HepG2 (cell line): ENCODE results near the gene HSCB. TPM values are rescaled to one million over a fixed set of nuclear protein-coding genes. Genes with fewer than 3 reads are reported as not detected.

ENCODE experiments used
- ARNT ChIP-seq: fragments of 450-650 bp; IDR thresholded peaks from 2 replicates; pipeline ENCODE4 v1.6.1; 2017
- ATAD3A ChIP-seq: sonication (generic); formaldehyde crosslinking; IDR thresholded peaks from 2 replicates; pipeline ENCODE4 v1.4.0; 2020; ENCODE audit warnings: missing genetic modification reagents
- ATF7-NPFF ChIP-seq: sonication (generic); formaldehyde crosslinking; IDR thresholded peaks from 2 replicates; pipeline ENCODE4 v1.8.1; 2023; ENCODE audit warnings: mild to moderate bottlenecking, low read depth, missing genetic modification reagents, moderate library complexity
- ETV5 ChIP-seq: IDR thresholded peaks from 2 replicates; pipeline ENCODE4 v1.6.1; 2018; ENCODE audit warnings: missing biosample characterization, missing genetic modification reagents, inconsistent platforms, borderline replicate concordance
- HOXA9 ChIP-seq: sonication (generic); formaldehyde crosslinking; IDR thresholded peaks from 2 replicates; pipeline ENCODE4 v1.8.1; 2022; ENCODE audit warnings: missing genetic modification reagents, mild to moderate bottlenecking, moderate library complexity, borderline replicate concordance
- HOXD1 ChIP-seq: sonication (generic); formaldehyde crosslinking; IDR thresholded peaks from 2 replicates; pipeline ENCODE4 v1.5.0; 2020; ENCODE audit warnings: missing genetic modification reagents
- MBD4 ChIP-seq: IDR thresholded peaks from 2 replicates; pipeline ENCODE4 v1.6.1; 2012; ENCODE audit warnings: low read length, inconsistent platforms, borderline replicate concordance
- MZF1 ChIP-seq: sonication (generic); formaldehyde crosslinking; IDR thresholded peaks from 2 replicates; pipeline ENCODE4 v1.8.1; 2023; ENCODE audit warnings: mild to moderate bottlenecking, missing genetic modification reagents, borderline replicate concordance
- NONO ChIP-seq, 2 experiments: fragments of 450-650 bp in 1 of 2; sonication (generic) in 1 of 2; formaldehyde crosslinking in 1 of 2; IDR thresholded peaks in 1 of 2; conservative IDR thresholded peaks in 1 of 2; 2 replicates each; pipeline versions ENCODE4 v1.6.1 to v1.8.0; 2017 to 2022; ENCODE audit warnings: mild to moderate bottlenecking in 1 of 2, missing genetic modification reagents in 1 of 2, moderate library complexity in 1 of 2
- PHF21A ChIP-seq: sonication (generic); formaldehyde crosslinking; IDR thresholded peaks from 2 replicates; pipeline ENCODE4 v1.5.0; 2020; ENCODE audit warnings: mild to moderate bottlenecking, missing genetic modification reagents
- SATB2 ChIP-seq: sonication (generic); formaldehyde crosslinking; IDR thresholded peaks from 2 replicates; pipeline ENCODE4 v1.5.0; 2020; ENCODE audit warnings: missing genetic modification reagents
- TAF1 ChIP-seq: sonication (generic); formaldehyde crosslinking; IDR thresholded peaks from 2 replicates; pipeline ENCODE4 v1.4.0; 2020; ENCODE audit warnings: missing genetic modification reagents
- ZNF12 ChIP-seq: sonication (generic); formaldehyde crosslinking; IDR thresholded peaks from 2 replicates; pipeline ENCODE4 v1.5.0; 2020; ENCODE audit warnings: missing genetic modification reagents
- ZNF260 ChIP-seq: sonication (generic); formaldehyde crosslinking; IDR thresholded peaks from 2 replicates; pipeline ENCODE4 v1.4.0; 2020; ENCODE audit warnings: missing genetic modification reagents, low read depth, mild to moderate bottlenecking, borderline replicate concordance
- ZNF790 ChIP-seq: sonication (generic); formaldehyde crosslinking; IDR thresholded peaks from 2 replicates; pipeline ENCODE4 v1.8.0; 2022; ENCODE audit warnings: missing genetic modification reagents, mild to moderate bottlenecking, borderline replicate concordance
- polyA plus RNA-seq, 8 experiments: library from polyadenylated mRNA; depleted of rRNA in 3 of 8; stranded (reverse) in 7 of 8; unstranded in 1 of 8; fragments of >200 nt; fragmentation: Illumina TruSeq in 4 of 8; extraction: Trizol in 4 of 8; gene quantifications; 2 replicates each; pipeline versions ENCODE4 v1.2.1 to v1.2.3, GENCODE V29; 2011 to 2016; ENCODE audit warnings: low read depth in 4 of 8, missing spikeins in 1 of 8, mixed read lengths in 1 of 8; ENCODE audit not compliant: insufficient read depth in 1 of 8
- total RNA-seq, 5 experiments: library from RNA; depleted of rRNA; stranded (reverse); fragments of >200 nt; fragmentation: Illumina TruSeq; extraction: Trizol; gene quantifications; 2 replicates each; pipeline ENCODE4 v1.2.3, GENCODE V29; 2016; ENCODE audit warnings: low read depth in 1 of 5
- TF ChIP-seq, protein P1 (sequence below): IDR thresholded peaks from 2 replicates; pipeline ENCODE4 v1.6.1; 2016
- TF ChIP-seq, protein P2 (sequence below), 2 experiments: sonication (generic) in 1 of 2; formaldehyde crosslinking in 1 of 2; IDR thresholded peaks; 2 replicates each; pipeline versions ENCODE4 v1.4.0 to v1.6.1; 2016 to 2020; ENCODE audit warnings: borderline replicate concordance in 1 of 2, low read depth in 1 of 2, mild to moderate bottlenecking in 1 of 2, missing genetic modification reagents in 1 of 2

HSCB gene
- total and polyA plus RNA-seq, 2 of the 13 experiments (the other 11 are each of a cell fraction or from before 2014, with no cell fraction given), result 15.4 to 20.9 TPM

DNA sequence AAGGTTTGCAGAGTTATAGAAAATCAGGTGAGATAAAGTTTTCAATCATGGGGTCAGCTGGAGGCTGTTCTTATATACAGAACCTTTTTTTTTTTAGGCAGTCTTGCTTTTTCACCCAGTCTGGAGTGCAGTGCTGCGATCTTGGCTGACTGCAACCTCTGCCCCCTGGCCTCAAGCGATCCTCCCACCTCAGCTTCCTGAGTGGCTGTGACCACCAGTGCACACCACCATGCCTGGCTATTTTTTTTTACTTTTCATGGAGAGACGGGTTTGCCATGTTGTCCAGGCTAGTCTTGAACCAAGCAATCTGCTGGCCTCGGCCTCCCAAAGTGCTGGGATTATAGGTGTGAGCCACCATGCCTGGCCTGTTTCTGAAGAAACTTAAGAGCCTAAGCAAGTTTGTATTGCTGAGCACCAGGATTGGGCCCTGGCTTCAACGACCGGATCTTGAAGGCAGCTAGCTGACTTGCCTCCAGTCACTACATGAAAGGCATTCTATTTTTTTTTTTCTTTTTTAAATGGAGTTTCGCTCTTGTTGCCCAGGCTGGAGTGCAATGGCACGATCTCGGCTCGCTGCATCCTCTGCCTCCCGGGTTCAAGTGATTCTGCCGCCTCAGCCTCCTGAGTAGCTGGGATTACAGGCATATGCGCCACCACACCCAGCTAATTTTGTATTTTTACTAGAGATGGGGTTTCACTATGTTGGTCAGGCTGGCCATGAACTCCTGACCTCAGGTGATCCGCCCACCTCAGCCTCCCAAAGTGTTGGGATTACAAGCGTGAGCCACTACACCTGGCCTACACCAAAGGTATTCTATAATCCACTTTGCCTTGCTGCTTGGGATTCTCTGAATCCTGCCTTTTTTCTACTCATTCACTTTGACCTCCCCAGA is 50.9 kb downstream of the HSCB start (continued):
- no peak for TF ChIP-seq MZF1 (CRISPR knock-in tag)
- no peak for TF ChIP-seq HOXA9
- no peak for TF ChIP-seq ATAD3A (CRISPR knock-in tag)
- TF ChIP-seq ATF7-NPFF (CRISPR knock-in tag), result peak; percentile 64; the same call in 1 of the 2 replicates
- TF ChIP-seq TAF1 (CRISPR knock-in tag), result no peak; the same call in 1 of the 2 replicates
- TF ChIP-seq HOXD1 (CRISPR knock-in tag), result no peak
- TF ChIP-seq, protein P1, sequence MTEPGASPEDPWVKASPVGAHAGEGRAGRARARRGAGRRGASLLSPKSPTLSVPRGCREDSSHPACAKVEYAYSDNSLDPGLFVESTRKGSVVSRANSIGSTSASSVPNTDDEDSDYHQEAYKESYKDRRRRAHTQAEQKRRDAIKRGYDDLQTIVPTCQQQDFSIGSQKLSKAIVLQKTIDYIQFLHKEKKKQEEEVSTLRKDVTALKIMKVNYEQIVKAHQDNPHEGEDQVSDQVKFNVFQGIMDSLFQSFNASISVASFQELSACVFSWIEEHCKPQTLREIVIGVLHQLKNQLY (CRISPR knock-in tag), result no peak
- TF ChIP-seq ZNF260 (CRISPR knock-in tag), result no peak
- peak; percentile 30; the same call in 1 of the 2 replicates for TF ChIP-seq PHF21A
- no peak for TF ChIP-seq ZNF12
- no peak for TF ChIP-seq ETV5 (CRISPR knock-in tag)
- TF ChIP-seq ZNF790, result no peak
- TF ChIP-seq NONO (IDR thresholded peaks at IDR 0.05), result no peak
- no peak for TF ChIP-seq NONO (CRISPR knock-in tag; conservative IDR thresholded peaks at IDR 0.05)
- TF ChIP-seq, protein P2, sequence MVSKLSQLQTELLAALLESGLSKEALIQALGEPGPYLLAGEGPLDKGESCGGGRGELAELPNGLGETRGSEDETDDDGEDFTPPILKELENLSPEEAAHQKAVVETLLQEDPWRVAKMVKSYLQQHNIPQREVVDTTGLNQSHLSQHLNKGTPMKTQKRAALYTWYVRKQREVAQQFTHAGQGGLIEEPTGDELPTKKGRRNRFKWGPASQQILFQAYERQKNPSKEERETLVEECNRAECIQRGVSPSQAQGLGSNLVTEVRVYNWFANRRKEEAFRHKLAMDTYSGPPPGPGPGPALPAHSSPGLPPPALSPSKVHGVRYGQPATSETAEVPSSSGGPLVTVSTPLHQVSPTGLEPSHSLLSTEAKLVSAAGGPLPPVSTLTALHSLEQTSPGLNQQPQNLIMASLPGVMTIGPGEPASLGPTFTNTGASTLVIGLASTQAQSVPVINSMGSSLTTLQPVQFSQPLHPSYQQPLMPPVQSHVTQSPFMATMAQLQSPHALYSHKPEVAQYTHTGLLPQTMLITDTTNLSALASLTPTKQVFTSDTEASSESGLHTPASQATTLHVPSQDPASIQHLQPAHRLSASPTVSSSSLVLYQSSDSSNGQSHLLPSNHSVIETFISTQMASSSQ (IDR thresholded peaks at IDR 0.05; ENCODE audit: low read depth), result no peak
- TF ChIP-seq, protein P2 (CRISPR knock-in tag; IDR thresholded peaks at IDR 0.05; ENCODE audit: borderline replicate concordance), result 0 out of 2 replicates have a peak, but pooled peaks have one; percentile 55
- TF ChIP-seq SATB2 (CRISPR knock-in tag), result no peak
- TF ChIP-seq ARNT, result no peak
- peak; percentile 65; the same call in 1 of the 2 replicates for TF ChIP-seq MBD4
